ENCODE measurements around the gene ASIC2.

- no peak for TF ChIP-seq GATA2 (IDR thresholded peaks at IDR 0.05; ENCODE audit: low read depth, low read length)
- no peak for TF ChIP-seq GATA3 (IDR thresholded peaks at IDR 0.05; ENCODE audit: low read depth, low read length)
Observed at GRCh38 chr17:33284022-33284421, 9.1 kb downstream of the ASIC2 start.

Data from SH-SY5Y (cell line).